ENCODE results near the gene HS3ST2.
A peak's percentile ranks its signal among the peaks of the same experiment; 100 is the strongest.

HS3ST2 gene

DNA sequence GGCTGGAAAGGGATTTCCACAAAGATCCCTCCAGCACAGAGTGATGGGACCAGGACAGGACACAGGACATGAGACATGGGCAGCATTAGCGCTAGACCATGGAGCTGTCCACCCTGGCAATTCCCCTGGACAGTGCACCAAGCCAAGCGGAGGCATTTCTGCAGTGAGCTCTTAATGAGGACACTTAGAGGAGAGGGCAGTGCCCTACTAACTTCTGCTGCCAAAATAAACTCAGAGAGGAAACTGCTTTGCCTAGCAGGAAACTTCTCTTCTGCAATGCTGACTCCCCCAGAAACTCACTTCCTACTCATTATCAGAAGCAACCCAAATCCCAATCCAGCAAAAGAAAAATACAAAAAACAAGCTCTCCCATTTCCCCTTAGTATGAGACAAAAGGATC is 119.2 kb downstream of the HS3ST2 start (continued):
- TF ChIP-seq PRDM4 (tag by site-specific recombination; IDR thresholded peaks at IDR 0.05) (peak; percentile 78), ZNF501 (tag by site-specific recombination; IDR thresholded peaks at IDR 0.05) (no peak), ZSCAN30 (tag by site-specific recombination; IDR thresholded peaks at IDR 0.05) (no peak), BCL11B (tag by site-specific recombination; IDR thresholded peaks at IDR 0.05; ENCODE audit: low read depth) (no peak), REST (tag by site-specific recombination; IDR thresholded peaks at IDR 0.05) (peak; percentile 64), ZNF354C (tag by site-specific recombination; IDR thresholded peaks at IDR 0.05; ENCODE audit: borderline replicate concordance, low read depth) (no peak)

DNA sequence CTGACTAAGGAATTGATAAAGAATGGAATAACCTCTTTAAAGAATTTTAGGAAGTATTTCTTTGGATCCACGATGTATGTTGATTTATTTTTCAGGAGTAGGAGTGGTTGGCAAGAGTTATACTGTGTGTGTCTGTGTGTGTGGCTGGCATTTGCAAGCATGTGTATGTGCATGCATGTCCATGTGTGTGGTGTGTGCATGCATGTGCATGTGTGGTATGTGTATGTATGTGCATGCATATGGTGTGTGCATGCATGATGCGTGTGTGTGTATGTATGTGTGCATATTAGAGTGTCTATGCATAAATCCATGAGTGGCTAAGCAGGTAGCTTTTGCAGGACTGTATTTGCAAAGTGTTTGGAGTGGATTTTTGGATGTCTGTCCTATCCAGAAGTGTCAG is 120.8 kb downstream of the HS3ST2 start:
- no peak for TF ChIP-seq GLI2 (tag by site-specific recombination; IDR thresholded peaks at IDR 0.05; ENCODE audit: borderline replicate concordance, low read depth)
- TF ChIP-seq ZNF529 (tag by site-specific recombination; IDR thresholded peaks at IDR 0.05; ENCODE audit: insufficient replicate concordance) = no peak
- TF ChIP-seq MYNN (tag by site-specific recombination; IDR thresholded peaks at IDR 0.05; ENCODE audit: borderline replicate concordance) = no peak
- TF ChIP-seq ELK4 (IDR thresholded peaks at IDR 0.05; ENCODE audit: borderline replicate concordance, low read depth, low read length) = no peak
- TF ChIP-seq PRDM6 (tag by site-specific recombination; IDR thresholded peaks at IDR 0.05) = no peak
- no peak for TF ChIP-seq SP7 (tag by site-specific recombination; IDR thresholded peaks at IDR 0.05)
- TF ChIP-seq RBAK (tag by site-specific recombination; IDR thresholded peaks at IDR 0.05) = no peak
- TF ChIP-seq ZSCAN23 (tag by site-specific recombination; IDR thresholded peaks at IDR 0.05) = no peak
- no peak for TF ChIP-seq ZNF544 (tag by site-specific recombination; IDR thresholded peaks at IDR 0.05)
- no peak for TF ChIP-seq PBX3 (CRISPR knock-in tag; IDR thresholded peaks at IDR 0.05)
- no peak for TF ChIP-seq SP2 (tag by site-specific recombination; IDR thresholded peaks at IDR 0.05)
- no peak for TF ChIP-seq HOXC10 (CRISPR knock-in tag; IDR thresholded peaks at IDR 0.05)
- no peak for TF ChIP-seq KLF10 (tag by site-specific recombination; IDR thresholded peaks at IDR 0.05)
- TF ChIP-seq ZNF112 (tag by site-specific recombination; IDR thresholded peaks at IDR 0.05) = no peak
- no peak for TF ChIP-seq ZNF266 (tag by site-specific recombination; IDR thresholded peaks at IDR 0.05; ENCODE audit: low read depth)
- TF ChIP-seq ZNF561 (tag by site-specific recombination; IDR thresholded peaks at IDR 0.05; ENCODE audit: borderline replicate concordance) = no peak
- TF ChIP-seq, protein P1, sequence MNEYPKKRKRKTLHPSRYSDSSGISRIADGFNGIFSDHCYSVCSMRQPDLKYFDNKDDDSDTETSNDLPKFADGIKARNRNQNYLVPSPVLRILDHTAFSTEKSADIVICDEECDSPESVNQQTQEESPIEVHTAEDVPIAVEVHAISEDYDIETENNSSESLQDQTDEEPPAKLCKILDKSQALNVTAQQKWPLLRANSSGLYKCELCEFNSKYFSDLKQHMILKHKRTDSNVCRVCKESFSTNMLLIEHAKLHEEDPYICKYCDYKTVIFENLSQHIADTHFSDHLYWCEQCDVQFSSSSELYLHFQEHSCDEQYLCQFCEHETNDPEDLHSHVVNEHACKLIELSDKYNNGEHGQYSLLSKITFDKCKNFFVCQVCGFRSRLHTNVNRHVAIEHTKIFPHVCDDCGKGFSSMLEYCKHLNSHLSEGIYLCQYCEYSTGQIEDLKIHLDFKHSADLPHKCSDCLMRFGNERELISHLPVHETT (tag by site-specific recombination; IDR thresholded peaks at IDR 0.05) = no peak
- Histone ChIP-seq H3K36me3 (ENCODE audit: control insufficient read depth in 2 of 2, insufficient read depth in 1 of 2, low read length in 2 of 2) (no peaks in the 10 kb centered on the region), H3K27ac (ENCODE audit: extremely low read depth, low read depth, low read length) (no peak overlapping the region), H3K9me3 (ENCODE audit: control insufficient read depth, insufficient read depth, low read depth, low read length) (no peaks in the 10 kb centered on the region), H3K4me1 (ENCODE audit: control insufficient read depth, insufficient read depth, low read length) (no peaks in the 10 kb centered on the region), H3K4me3 (ENCODE audit: low read depth, low read length) (no peak overlapping the region)
- ChIA-PET CTCF (no interaction called here), POLR2A (no interaction called here)
